Epithelial cell of proximal tubule (primary cell): ENCODE data around the gene ELF4. TPM values are rescaled to one million over a fixed set of nuclear protein-coding genes. Genes with fewer than 3 reads are reported as not detected.

Experiments used
- DNase-seq: peaks from one replicate; pipeline ENCODE4 v3.0.0-alpha.2; 2011; ENCODE audit warnings: low read depth
- H3K4me3 ChIP-seq: 2 replicates; pipeline ENCODE4 v1.5.1; 2011; ENCODE audit warnings: low read depth, mild to moderate bottlenecking, low read length
- CTCF ChIP-seq: conservative IDR thresholded peaks from 2 replicates; pipeline ENCODE4 v1.5.1; 2012; ENCODE audit warnings: low read depth, mild to moderate bottlenecking, low read length
- total RNA-seq: library from RNA; depleted of rRNA; stranded (reverse); fragments of >200 nt; gene quantifications from 2 replicates; pipeline ENCODE4 v1.2.3, GENCODE V29; 2015

The ELF4 gene
- total RNA-seq, 1 donor from 2014 or later: 19.3 TPM

- TF ChIP-seq CTCF: no peak
- DNase-seq: no peak
These were observed 17.0 kb downstream of the ELF4 start for GRCh38 chrX:130093271-130093670.

GRCh38 chrX:130091980-130092522 is 18.2 kb downstream of the ELF4 start:
- no peak for DNase-seq
- TF ChIP-seq CTCF: no peak
- H3K4me3 ChIP-seq: no peak overlapping the region

More at GRCh38 chrX:130093271-130093670, 17.0 kb downstream of the ELF4 start:
- H3K4me3 ChIP-seq: no peak overlapping the region

- DNase-seq: no peak
These were observed 19.9 kb downstream of the ELF4 start for GRCh38 chrX:130090364-130090763.

GRCh38 chrX:130086447-130087206 is 23.7 kb downstream of the ELF4 start:
- no peak for DNase-seq
- no peak for TF ChIP-seq CTCF
- H3K4me3 ChIP-seq: no peak overlapping the region

More at GRCh38 chrX:130090364-130090763, 19.9 kb downstream of the ELF4 start:
- no peak overlapping the region for H3K4me3 ChIP-seq
- no peak for TF ChIP-seq CTCF

- DNase-seq: no peak
- no peak overlapping the region for H3K4me3 ChIP-seq
- TF ChIP-seq CTCF: no peak
These were observed 24.5 kb downstream of the ELF4 start for GRCh38 chrX:130085551-130086446.

- DNase-seq: no peak
- H3K4me3 ChIP-seq: no peak overlapping the region
- TF ChIP-seq CTCF: no peak
These were observed 25.6 kb downstream of the ELF4 start for GRCh38 chrX:130084631-130085237.
